ENCODE measurements around the gene AMER1. TPM values are rescaled to one million over a fixed set of nuclear protein-coding genes. Genes with fewer than 3 reads are reported as not detected.

AMER1 gene
- total RNA-seq, 2 experiments from 2014 or later: 3.4 TPM

- no peaks in the 10 kb centered on the region for H3K27me3 Mint-ChIP-seq
- CTCF ChIA-PET: no interaction called here
- no peak overlapping the region for H3K27ac Mint-ChIP-seq
- ATAC-seq (no peak), DNase-seq (no peak)
- intact Hi-C loops (cut with micrococcal nuclease): no loop called here
- H3K4me1 Mint-ChIP-seq (ENCODE audit: low read depth): no peaks in the 10 kb centered on the region
- H3K36me3 Mint-ChIP-seq (ENCODE audit: low read depth): peaks cover 4% of the 10 kb centered on the region
- peaks cover 9% of the 10 kb centered on the region for H3K9me3 Mint-ChIP-seq
- POLR2A ChIA-PET: no interaction called here
- TF ChIP-seq, protein P1, sequence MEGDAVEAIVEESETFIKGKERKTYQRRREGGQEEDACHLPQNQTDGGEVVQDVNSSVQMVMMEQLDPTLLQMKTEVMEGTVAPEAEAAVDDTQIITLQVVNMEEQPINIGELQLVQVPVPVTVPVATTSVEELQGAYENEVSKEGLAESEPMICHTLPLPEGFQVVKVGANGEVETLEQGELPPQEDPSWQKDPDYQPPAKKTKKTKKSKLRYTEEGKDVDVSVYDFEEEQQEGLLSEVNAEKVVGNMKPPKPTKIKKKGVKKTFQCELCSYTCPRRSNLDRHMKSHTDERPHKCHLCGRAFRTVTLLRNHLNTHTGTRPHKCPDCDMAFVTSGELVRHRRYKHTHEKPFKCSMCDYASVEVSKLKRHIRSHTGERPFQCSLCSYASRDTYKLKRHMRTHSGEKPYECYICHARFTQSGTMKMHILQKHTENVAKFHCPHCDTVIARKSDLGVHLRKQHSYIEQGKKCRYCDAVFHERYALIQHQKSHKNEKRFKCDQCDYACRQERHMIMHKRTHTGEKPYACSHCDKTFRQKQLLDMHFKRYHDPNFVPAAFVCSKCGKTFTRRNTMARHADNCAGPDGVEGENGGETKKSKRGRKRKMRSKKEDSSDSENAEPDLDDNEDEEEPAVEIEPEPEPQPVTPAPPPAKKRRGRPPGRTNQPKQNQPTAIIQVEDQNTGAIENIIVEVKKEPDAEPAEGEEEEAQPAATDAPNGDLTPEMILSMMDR (IDR thresholded peaks at IDR 0.05): no peak
- H3K4me3 Mint-ChIP-seq: no peak overlapping the region
These were observed 52.7 kb downstream of the AMER1 start for GRCh38 chrX:64152857-64153256.

- DNase-seq (no peak), ATAC-seq (no peak)
- no peak overlapping the region for H3K4me3 Mint-ChIP-seq
- H3K36me3 Mint-ChIP-seq (ENCODE audit: low read depth): peaks cover 4% of the 10 kb centered on the region
- CTCF ChIA-PET: no interaction called here
- intact Hi-C loops (cut with micrococcal nuclease): no loop called here
- H3K9me3 Mint-ChIP-seq: peaks cover 9% of the 10 kb centered on the region
- TF ChIP-seq, protein P1 (IDR thresholded peaks at IDR 0.05): no peak
- H3K27me3 Mint-ChIP-seq: no peaks in the 10 kb centered on the region
- POLR2A ChIA-PET: interaction anchor here (0.6 kb wide), 1 partner anchor 19 kb away, joined by 4 read pairs; no protein-coding TSS in a partner anchor
- no peaks in the 10 kb centered on the region for H3K4me1 Mint-ChIP-seq (ENCODE audit: low read depth)
- no peak overlapping the region for H3K27ac Mint-ChIP-seq
These were observed 53.6 kb downstream of the AMER1 start for GRCh38 chrX:64151911-64152310.

GRCh38 chrX:64150775-64151174 is 54.7 kb downstream of the AMER1 start:
- peaks cover 9% of the 10 kb centered on the region for H3K9me3 Mint-ChIP-seq
- intact Hi-C loops (cut with micrococcal nuclease): no loop called here

More at GRCh38 chrX:64150775-64151174, 54.7 kb downstream of the AMER1 start:
- POLR2A ChIA-PET: no interaction called here
- Mint-ChIP-seq H3K27ac (no peak overlapping the region), H3K27me3 (no peaks in the 10 kb centered on the region), H3K4me3 (no peak overlapping the region), H3K4me1 (ENCODE audit: low read depth) (no peaks in the 10 kb centered on the region), H3K36me3 (ENCODE audit: low read depth) (peaks cover 4% of the 10 kb centered on the region)
- CTCF ChIA-PET: no interaction called here
- DNase-seq (no peak), ATAC-seq (no peak)
- TF ChIP-seq, protein P1 (IDR thresholded peaks at IDR 0.05): no peak

Other genes with a start within 250 kb of the AMER1 start
- gene ASB12, start 24.9 kb upstream of the AMER1 start, total RNA-seq: under 1 TPM in 1 of 2 experiments, not detected in 1; 0.27 TPM
- 1 to 10 TPM; 4.7 to 4.8 TPM for gene MTMR8, start 189.7 kb upstream of the AMER1 start, total RNA-seq

All from activated CD8-positive, alpha-beta T cell treated with anti-CD3 and anti-CD28 coated beads for 36 hours (primary cell).